Measurements from ENCODE around the gene GLIS2. TPM values are rescaled to one million over a fixed set of nuclear protein-coding genes. Genes with fewer than 3 reads are reported as not detected.

Gene GLIS2
- total RNA-seq, 1 experiment from 2014 or later, result 18.2 TPM

- Histone ChIP-seq H3K27me3 (ENCODE audit: insufficient read depth, low read length) (no peaks in the 10 kb centered on the region), H3K4me2 (ENCODE audit: low read length) (no peak overlapping the region), H3K36me3 (ENCODE audit: control insufficient read depth in 1 of 2, insufficient read depth in 2 of 2, low read length in 2 of 2) (peaks cover 7 to 21% of the 10 kb centered on the region in 2 experiments; a peak in 2 of 4 replicates), H3K9ac (ENCODE audit: low read length) (no peak overlapping the region), H3K4me3 (replicated peaks in 1 of 2; ENCODE audit: low read depth in 1 of 2, low read length in 2 of 2) (no peak overlapping the region), H2AFZ (ENCODE audit: low read depth, low read length, poor library complexity, severe bottlenecking) (no peak overlapping the region), H3K27ac (ENCODE audit: low read depth, low read length) (no peak overlapping the region), H3K9me2 (ENCODE audit: insufficient read depth) (no peaks in the 10 kb centered on the region), H3K9me3 (ENCODE audit: control insufficient read depth in 1 of 2, insufficient read depth in 1 of 2, low read depth in 1 of 2, low read length in 2 of 2) (no peaks in the 10 kb centered on the region), H3K4me1 (ENCODE audit: control insufficient read depth in 1 of 2, insufficient read depth in 2 of 2, low read length in 2 of 2) (no peaks in the 10 kb centered on the region), H4K20me1 (ENCODE audit: insufficient read depth) (peaks cover 3% of the 10 kb centered on the region; the same call in 1 of the 2 replicates), H3K79me2 (ENCODE audit: insufficient read depth, low read length) (peaks cover 55% of the 10 kb centered on the region)
- POLR2A ChIA-PET, result no interaction called here
- no peak for ATAC-seq
- CTCF ChIA-PET, result no interaction called here
- no peak for DNase-seq (ENCODE audit: low read depth, low spot score)
- intact Hi-C loops (cut with micrococcal nuclease), result no loop called here
- TF ChIP-seq ZNF274 (IDR thresholded peaks at IDR 0.05; ENCODE audit: low read depth, low read length), result no peak
- 0 out of 2 replicates have a peak, but pooled peaks have one; percentile 27 for TF ChIP-seq POLR2AphosphoS5 (IDR thresholded peaks at IDR 0.05; ENCODE audit: low read depth, low read length)
- TF ChIP-seq SIN3A (IDR thresholded peaks at IDR 0.05; ENCODE audit: low read depth), result no peak
- RAD21 ChIA-PET (ENCODE audit: low non-redundant PET in 1 of 2, low total read pairs in 2 of 2, uncharacterized antibody in 2 of 2, unreplicated experiment in 2 of 2), result no interaction called here
- BruUV-seq (replicated peaks), result no TSS peak
Measured at GRCh38 chr16:4340443-4340842, 24.6 kb downstream of the GLIS2 start.

GRCh38 chr16:4341250-4341649, 25.4 kb downstream of the GLIS2 start:
- Histone ChIP-seq H3K4me1 (ENCODE audit: control insufficient read depth in 1 of 2, insufficient read depth in 2 of 2, low read length in 2 of 2) (no peaks in the 10 kb centered on the region), H3K79me2 (ENCODE audit: insufficient read depth, low read length) (peaks cover 63% of the 10 kb centered on the region), H3K27me3 (ENCODE audit: insufficient read depth, low read length) (no peaks in the 10 kb centered on the region), H3K4me3 (replicated peaks in 1 of 2; ENCODE audit: low read depth in 1 of 2, low read length in 2 of 2) (no peak overlapping the region), H3K27ac (ENCODE audit: low read depth, low read length) (peak overlapping the region; percentile 35; the same call in 1 of the 2 replicates), H2AFZ (ENCODE audit: low read depth, low read length, poor library complexity, severe bottlenecking) (no peak overlapping the region), H3K9me3 (ENCODE audit: control insufficient read depth in 1 of 2, insufficient read depth in 1 of 2, low read depth in 1 of 2, low read length in 2 of 2) (no peaks in the 10 kb centered on the region), H3K9ac (ENCODE audit: low read length) (no peak overlapping the region), H3K4me2 (ENCODE audit: low read length) (no peak overlapping the region), H3K9me2 (ENCODE audit: insufficient read depth) (no peaks in the 10 kb centered on the region), H3K36me3 (ENCODE audit: control insufficient read depth in 1 of 2, insufficient read depth in 2 of 2, low read length in 2 of 2) (peaks cover 7 to 17% of the 10 kb centered on the region in 2 experiments; a peak in 2 of 4 replicates), H4K20me1 (ENCODE audit: insufficient read depth) (peaks cover 6% of the 10 kb centered on the region; the same call in 1 of the 2 replicates)
- ChIA-PET CTCF (no interaction called here), RAD21 (ENCODE audit: low non-redundant PET in 1 of 2, low total read pairs in 2 of 2, uncharacterized antibody in 2 of 2, unreplicated experiment in 2 of 2) (no interaction called here), POLR2A (no interaction called here)
- ATAC-seq (no peak), DNase-seq (ENCODE audit: low read depth, low spot score) (no peak)
- TF ChIP-seq CEBPB (IDR thresholded peaks at IDR 0.05; ENCODE audit: low read depth), result no peak
- no peak for TF ChIP-seq REST (IDR thresholded peaks at IDR 0.05; ENCODE audit: low read depth)
- no peak for TF ChIP-seq MAX (IDR thresholded peaks at IDR 0.05)
- no peak for TF ChIP-seq EZH2 (IDR thresholded peaks at IDR 0.05)
- no peak for TF ChIP-seq SP1 (IDR thresholded peaks at IDR 0.05; ENCODE audit: low read depth)
- BruUV-seq (replicated peaks), result no TSS peak
- intact Hi-C loops (cut with micrococcal nuclease), result no loop called here
